Choroid plexus epithelial cell (primary cell): ENCODE results near the gene NMNAT3.
A peak's percentile ranks its signal among the peaks of the same experiment; 100 is the strongest.

Experiments
- DNase-seq: peaks from one replicate; pipeline ENCODE4 v3.0.0-alpha.2; 2010; ENCODE audit warnings: low read depth
- H3K4me3 ChIP-seq: 2 replicates; pipeline ENCODE4 v1.5.1; 2011; ENCODE audit warnings: low read depth, mild to moderate bottlenecking, control low read depth, low read length, moderate library complexity
- TF ChIP-seq, protein P1 (sequence below): conservative IDR thresholded peaks from 2 replicates; pipeline ENCODE4 v1.5.1; 2011; ENCODE audit warnings: low read depth, mild to moderate bottlenecking, control low read depth, inconsistent platforms, low read length, moderate library complexity

NMNAT3 gene

GRCh38 chr3:139642996-139643395, 34.8 kb downstream of the NMNAT3 start:
- H3K4me3 ChIP-seq: no peak overlapping the region
- TF ChIP-seq, protein P1, sequence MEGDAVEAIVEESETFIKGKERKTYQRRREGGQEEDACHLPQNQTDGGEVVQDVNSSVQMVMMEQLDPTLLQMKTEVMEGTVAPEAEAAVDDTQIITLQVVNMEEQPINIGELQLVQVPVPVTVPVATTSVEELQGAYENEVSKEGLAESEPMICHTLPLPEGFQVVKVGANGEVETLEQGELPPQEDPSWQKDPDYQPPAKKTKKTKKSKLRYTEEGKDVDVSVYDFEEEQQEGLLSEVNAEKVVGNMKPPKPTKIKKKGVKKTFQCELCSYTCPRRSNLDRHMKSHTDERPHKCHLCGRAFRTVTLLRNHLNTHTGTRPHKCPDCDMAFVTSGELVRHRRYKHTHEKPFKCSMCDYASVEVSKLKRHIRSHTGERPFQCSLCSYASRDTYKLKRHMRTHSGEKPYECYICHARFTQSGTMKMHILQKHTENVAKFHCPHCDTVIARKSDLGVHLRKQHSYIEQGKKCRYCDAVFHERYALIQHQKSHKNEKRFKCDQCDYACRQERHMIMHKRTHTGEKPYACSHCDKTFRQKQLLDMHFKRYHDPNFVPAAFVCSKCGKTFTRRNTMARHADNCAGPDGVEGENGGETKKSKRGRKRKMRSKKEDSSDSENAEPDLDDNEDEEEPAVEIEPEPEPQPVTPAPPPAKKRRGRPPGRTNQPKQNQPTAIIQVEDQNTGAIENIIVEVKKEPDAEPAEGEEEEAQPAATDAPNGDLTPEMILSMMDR: no peak
- peak; percentile 7 for DNase-seq

DNA sequence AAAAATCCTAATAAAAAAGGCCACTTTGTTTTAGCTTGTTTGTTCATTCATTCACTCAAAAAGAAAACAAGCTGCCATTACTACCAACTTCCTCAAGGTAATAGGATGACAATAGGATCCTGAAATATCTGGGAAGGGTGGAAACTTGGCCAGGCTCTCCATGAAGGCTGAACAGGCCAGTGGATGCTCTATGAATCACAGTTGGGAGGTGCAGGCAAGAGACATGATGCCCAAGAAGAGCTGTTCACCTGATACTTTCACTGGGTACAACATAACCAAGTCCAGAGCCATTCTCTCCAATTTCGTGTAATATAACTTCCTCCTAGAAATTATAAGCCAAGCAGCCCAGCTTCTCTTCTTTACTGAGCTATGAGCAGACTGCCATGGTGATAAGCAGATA, 37.3 kb downstream of the NMNAT3 start:
- no peak overlapping the region for H3K4me3 ChIP-seq
- no peak for DNase-seq
- TF ChIP-seq, protein P1: no peak

GRCh38 chr3:139639662-139640061, 38.1 kb downstream of the NMNAT3 start:
- TF ChIP-seq, protein P1: no peak
- no peak overlapping the region for H3K4me3 ChIP-seq
- DNase-seq: no peak

GRCh38 chr3:139638518-139638917, 39.3 kb downstream of the NMNAT3 start:
- DNase-seq: no peak
- H3K4me3 ChIP-seq: no peak overlapping the region
- TF ChIP-seq, protein P1: no peak

GRCh38 chr3:139636511-139636910, 41.3 kb downstream of the NMNAT3 start:
- no peak for DNase-seq
- no peak overlapping the region for H3K4me3 ChIP-seq
- TF ChIP-seq, protein P1: no peak

DNA sequence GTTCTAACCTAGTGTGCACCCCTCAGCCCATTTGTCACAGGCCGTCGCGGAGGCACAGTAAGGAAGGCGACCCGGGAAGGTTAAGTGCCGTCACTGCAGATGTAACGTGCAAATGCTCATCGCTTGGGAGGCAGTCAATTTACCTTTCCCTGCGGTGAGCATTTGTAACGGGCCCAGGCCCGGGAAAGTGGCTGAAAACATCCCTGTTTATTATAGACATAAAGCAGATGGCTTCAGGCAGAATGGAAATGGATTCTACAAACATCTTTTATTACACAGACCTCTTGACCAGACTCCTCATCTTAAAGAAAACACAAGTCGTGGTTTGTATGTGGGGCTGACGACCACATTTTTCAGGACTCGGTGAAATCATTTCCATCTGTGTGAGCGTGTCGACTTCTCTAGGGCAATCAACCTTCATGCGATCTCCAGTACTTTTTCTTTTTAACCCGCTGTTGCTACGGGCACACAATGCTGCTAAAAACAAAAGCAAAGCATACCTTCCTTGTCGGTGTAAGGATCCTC, 43.6 kb downstream of the NMNAT3 start:
- TF ChIP-seq, protein P1: no peak
- H3K4me3 ChIP-seq: no peak overlapping the region

DNA sequence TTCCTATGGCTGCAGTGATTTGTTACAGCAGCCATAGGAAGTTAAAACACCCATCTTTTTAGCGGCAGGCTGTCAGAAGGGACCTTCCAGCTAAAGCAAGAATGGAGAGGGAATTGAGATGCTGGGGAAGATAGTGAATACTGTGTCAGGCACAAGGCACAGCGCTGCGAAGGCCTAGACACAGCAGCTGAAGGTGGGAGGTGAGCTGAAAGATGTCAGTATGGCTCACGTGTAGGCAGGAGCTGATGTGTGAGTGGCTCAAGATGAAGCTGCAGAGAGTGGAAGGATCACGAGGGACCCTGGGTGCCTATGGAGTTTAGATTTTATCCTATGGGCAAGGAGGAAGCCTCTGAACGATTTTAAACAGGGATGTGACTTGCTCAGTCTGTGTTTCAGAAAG, 44.3 kb downstream of the NMNAT3 start:
- no peak overlapping the region for H3K4me3 ChIP-seq
- TF ChIP-seq, protein P1: no peak
- DNase-seq: no peak

More for the DNA sequence above, 43.6 kb downstream of the NMNAT3 start:
- no peak for DNase-seq
